Neuronal stem cell (in vitro differentiated cells): Measurements from ENCODE around the gene ZFR.

ENCODE experiments used
- DNase-seq: peaks from one replicate; pipeline ENCODE4 v3.0.0-alpha.2; 2013; ENCODE audit warnings: low spot score
- H2AFZ ChIP-seq: one replicate; pipeline ENCODE4 v1.6.1; 2013; ENCODE audit warnings: mild to moderate bottlenecking, low read length, inconsistent platforms
- H2AK5ac ChIP-seq: 2 replicates; pipeline ENCODE4 v1.6.1; 2013; ENCODE audit warnings: low read depth, mild to moderate bottlenecking, inconsistent platforms, low read length, moderate library complexity, mixed read lengths
- H2BK120ac ChIP-seq: 2 replicates; pipeline ENCODE4 v1.6.1; 2013; ENCODE audit warnings: low read depth, mild to moderate bottlenecking, inconsistent platforms, low read length, moderate library complexity, mixed read lengths
- H2BK12ac ChIP-seq: one replicate; pipeline ENCODE4 v1.6.1; 2013; ENCODE audit warnings: low read length, inconsistent platforms
- H2BK15ac ChIP-seq: 2 replicates; pipeline ENCODE4 v1.6.1; 2013; ENCODE audit warnings: mild to moderate bottlenecking, low read length, inconsistent platforms, mixed read lengths
- H2BK5ac ChIP-seq: one replicate; pipeline ENCODE4 v1.6.1; 2013; ENCODE audit warnings: inconsistent platforms, mild to moderate bottlenecking, low read length, moderate library complexity
- H3K14ac ChIP-seq: one replicate; pipeline ENCODE4 v1.6.1; 2013; ENCODE audit warnings: low read length, inconsistent platforms
- H3K18ac ChIP-seq: 2 replicates; pipeline ENCODE4 v1.6.1; 2013; ENCODE audit warnings: low read length, inconsistent platforms
- H3K23ac ChIP-seq: 2 replicates; pipeline ENCODE4 v1.6.1; 2013; ENCODE audit warnings: low read depth, mild to moderate bottlenecking, mixed read lengths, low read length, inconsistent platforms; ENCODE audit not compliant: poor library complexity
- H3K27ac ChIP-seq: replicated peaks from 3 replicates; pipeline ENCODE4 v1.5.1; 2013; ENCODE audit warnings: low read length, inconsistent platforms
- H3K27me3 ChIP-seq, 3 experiments: 2 replicates each; pipeline ENCODE4 v1.6.1; 2013; ENCODE audit warnings: low read length in 3 of 3, mild to moderate bottlenecking in 2 of 3, inconsistent platforms in 1 of 3, low read depth in 1 of 3, mixed read lengths in 1 of 3, moderate library complexity in 1 of 3; ENCODE audit not compliant: control insufficient read depth in 3 of 3, insufficient read depth in 3 of 3
- H3K36me3 ChIP-seq, 2 donors: replicated peaks in 1 of 2; 2 replicates each; pipeline ENCODE4 v1.6.1; 2013; ENCODE audit warnings: low read length in 2 of 2; ENCODE audit not compliant: control insufficient read depth in 2 of 2, insufficient read depth in 2 of 2
- H3K4ac ChIP-seq: 2 replicates; pipeline ENCODE4 v1.6.1; 2013; ENCODE audit warnings: inconsistent platforms, mild to moderate bottlenecking, low read length, moderate library complexity
- H3K4me1 ChIP-seq, 2 donors: 1 replicate in 1 of 2; 2 replicates in 1 of 2; pipeline ENCODE4 v1.6.1; 2013; ENCODE audit warnings: low read length in 2 of 2, low read depth in 1 of 2; ENCODE audit not compliant: control insufficient read depth in 2 of 2, insufficient read depth in 1 of 2
- H3K4me2 ChIP-seq: one replicate; pipeline ENCODE4 v1.6.1; 2013; ENCODE audit warnings: mild to moderate bottlenecking, low read length, inconsistent platforms; ENCODE audit not compliant: insufficient read depth, poor library complexity, severe bottlenecking
- H3K4me3 ChIP-seq, 2 donors: 2 replicates each; pipeline ENCODE4 v1.5.1; 2013; ENCODE audit warnings: low read length in 2 of 2, mild to moderate bottlenecking in 2 of 2, inconsistent platforms in 1 of 2, moderate library complexity in 1 of 2
- H3K79me1 ChIP-seq: one replicate; pipeline ENCODE4 v1.6.1; 2013; ENCODE audit warnings: low read depth, mild to moderate bottlenecking, inconsistent platforms, low read length, moderate library complexity
- H3K9ac ChIP-seq: one replicate; pipeline ENCODE4 v1.6.1; 2013; ENCODE audit warnings: mild to moderate bottlenecking, low read depth, low read length, inconsistent platforms; ENCODE audit not compliant: poor library complexity
- H3K9me3 ChIP-seq, 2 donors: replicated peaks in 1 of 2; 2 replicates each; pipeline versions ENCODE3 to v1.6.1; 2013; ENCODE audit warnings: low read length in 2 of 2, mild to moderate bottlenecking in 2 of 2, inconsistent platforms in 1 of 2, low read depth in 1 of 2, mixed read lengths in 1 of 2, moderate library complexity in 1 of 2; ENCODE audit not compliant: control insufficient read depth in 2 of 2, insufficient read depth in 1 of 2
- H4K8ac ChIP-seq: one replicate; pipeline ENCODE4 v1.6.1; 2013; ENCODE audit warnings: low read depth, mild to moderate bottlenecking, inconsistent platforms, low read length, moderate library complexity
- H4K91ac ChIP-seq: one replicate; pipeline ENCODE4 v1.6.1; 2013; ENCODE audit warnings: low read length, low read depth, mild to moderate bottlenecking, inconsistent platforms; ENCODE audit not compliant: poor library complexity
- WGBS, 2 donors: extraction: QIAGEN DNeasy Blood & Tissue Kit; methylation state at CpG; one replicate each; pipeline ENCODE4 v1.1.7; 2013; ENCODE audit warnings: missing lambda C conversion rate in 2 of 2, mixed read lengths in 1 of 2; ENCODE audit not compliant: insufficient read length in 2 of 2, insufficient replicate concordance in 1 of 2; ENCODE audit errors: extremely low coverage in 2 of 2; 5-methylcytosine and 5-hydroxymethylcytosine counted together

ZFR gene

GRCh38 chr5:32421075-32421474, 23.5 kb downstream of the ZFR start:
- Histone ChIP-seq H4K8ac (no peak overlapping the region), H2BK5ac (no peak overlapping the region), H2BK15ac (no peak overlapping the region), H2BK12ac (no peak overlapping the region), H3K4me3 (no peak overlapping the region), H3K18ac (no peak overlapping the region), H3K4me2 (no peak overlapping the region), H3K36me3 (peaks cover 6 to 69% of the 10 kb centered on the region in 2 donors), H2AFZ (no peak overlapping the region), H2AK5ac (no peak overlapping the region), H3K4me1 (no peaks in the 10 kb centered on the region), H3K27ac (no peak overlapping the region), H3K14ac (no peak overlapping the region), H3K79me1 (peaks cover 4% of the 10 kb centered on the region), H3K4ac (no peak overlapping the region), H2BK120ac (no peak overlapping the region), H3K9me3 (peaks cover 0 to 8% of the 10 kb centered on the region in 2 donors), H4K91ac (no peak overlapping the region), H3K23ac (no peak overlapping the region), H3K9ac (no peak overlapping the region), H3K27me3 (no peaks in the 10 kb centered on the region)
- no peak for DNase-seq

GRCh38 chr5:32420506-32420905, 24.0 kb downstream of the ZFR start:
- no peak overlapping the region for H4K8ac ChIP-seq
- H3K79me1 ChIP-seq, result peaks cover 4% of the 10 kb centered on the region
- no peak overlapping the region for H3K23ac ChIP-seq
- no peak overlapping the region for H2BK15ac ChIP-seq
- no peak overlapping the region for H3K4me3 ChIP-seq
- peaks cover 0 to 5% of the 10 kb centered on the region in 2 donors for H3K9me3 ChIP-seq
- no peak overlapping the region for H2AK5ac ChIP-seq
- no peak overlapping the region for H2BK120ac ChIP-seq
- H3K9ac ChIP-seq, result no peak overlapping the region
- H3K14ac ChIP-seq, result no peak overlapping the region
- H2BK12ac ChIP-seq, result no peak overlapping the region
- H3K27me3 ChIP-seq, result no peaks in the 10 kb centered on the region
- H3K4me2 ChIP-seq, result no peak overlapping the region
- no peak overlapping the region for H3K18ac ChIP-seq
- H3K4ac ChIP-seq, result no peak overlapping the region
- H4K91ac ChIP-seq, result no peak overlapping the region
- H2BK5ac ChIP-seq, result no peak overlapping the region
- no peaks in the 10 kb centered on the region for H3K4me1 ChIP-seq
- peaks cover 6 to 69% of the 10 kb centered on the region in 2 donors for H3K36me3 ChIP-seq
- no CpG with 5 or more reads among the region's 1 CpG for WGBS, 2 donors
- H2AFZ ChIP-seq, result no peak overlapping the region
- no peak for DNase-seq
- H3K27ac ChIP-seq, result no peak overlapping the region

DNA sequence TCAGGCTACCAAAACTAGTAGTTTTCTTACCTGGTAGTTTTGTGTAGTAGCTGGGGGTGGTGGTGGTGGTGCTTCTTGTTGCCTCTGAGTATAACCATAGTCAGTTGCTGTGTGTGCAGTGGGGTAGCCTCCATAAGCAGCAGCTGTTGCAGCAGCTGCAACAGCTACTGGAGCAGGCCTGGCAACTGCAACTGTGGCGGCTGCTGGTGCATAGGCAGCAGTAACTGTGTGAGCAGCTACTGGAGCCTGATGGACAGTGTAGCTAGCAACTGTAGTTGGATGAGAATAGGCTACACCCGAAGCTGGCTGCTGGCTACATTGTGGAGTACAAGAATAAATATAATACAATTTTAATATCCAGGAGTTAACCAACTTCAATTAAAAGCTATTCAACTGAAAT, 24.7 kb downstream of the ZFR start:
- H3K27ac ChIP-seq, result no peak overlapping the region
- no peak overlapping the region for H2BK120ac ChIP-seq
- no peaks in the 10 kb centered on the region for H3K4me1 ChIP-seq
- H3K4ac ChIP-seq, result no peak overlapping the region
- peaks cover 0 to 5% of the 10 kb centered on the region in 2 donors for H3K9me3 ChIP-seq
- H4K91ac ChIP-seq, result no peak overlapping the region
- H3K9ac ChIP-seq, result peak overlapping the region; percentile 72
- H3K36me3 ChIP-seq, result peaks cover 8 to 75% of the 10 kb centered on the region in 2 donors
- no peak for DNase-seq
- H3K4me2 ChIP-seq, result no peak overlapping the region
- H2AFZ ChIP-seq, result no peak overlapping the region
- no peak overlapping the region for H3K4me3 ChIP-seq
- no peak overlapping the region for H2BK15ac ChIP-seq
- H2BK5ac ChIP-seq, result no peak overlapping the region
- H2BK12ac ChIP-seq, result no peak overlapping the region
- no CpG with 5 or more reads among the region's 2 CpGs for WGBS, 2 donors
- H2AK5ac ChIP-seq, result no peak overlapping the region
- H3K14ac ChIP-seq, result no peak overlapping the region
- no peaks in the 10 kb centered on the region for H3K27me3 ChIP-seq
- peaks cover 4% of the 10 kb centered on the region for H3K79me1 ChIP-seq
- peak overlapping the region; percentile 13 for H3K18ac ChIP-seq
- H3K23ac ChIP-seq, result peak overlapping the region; percentile 86
- no peak overlapping the region for H4K8ac ChIP-seq

DNA sequence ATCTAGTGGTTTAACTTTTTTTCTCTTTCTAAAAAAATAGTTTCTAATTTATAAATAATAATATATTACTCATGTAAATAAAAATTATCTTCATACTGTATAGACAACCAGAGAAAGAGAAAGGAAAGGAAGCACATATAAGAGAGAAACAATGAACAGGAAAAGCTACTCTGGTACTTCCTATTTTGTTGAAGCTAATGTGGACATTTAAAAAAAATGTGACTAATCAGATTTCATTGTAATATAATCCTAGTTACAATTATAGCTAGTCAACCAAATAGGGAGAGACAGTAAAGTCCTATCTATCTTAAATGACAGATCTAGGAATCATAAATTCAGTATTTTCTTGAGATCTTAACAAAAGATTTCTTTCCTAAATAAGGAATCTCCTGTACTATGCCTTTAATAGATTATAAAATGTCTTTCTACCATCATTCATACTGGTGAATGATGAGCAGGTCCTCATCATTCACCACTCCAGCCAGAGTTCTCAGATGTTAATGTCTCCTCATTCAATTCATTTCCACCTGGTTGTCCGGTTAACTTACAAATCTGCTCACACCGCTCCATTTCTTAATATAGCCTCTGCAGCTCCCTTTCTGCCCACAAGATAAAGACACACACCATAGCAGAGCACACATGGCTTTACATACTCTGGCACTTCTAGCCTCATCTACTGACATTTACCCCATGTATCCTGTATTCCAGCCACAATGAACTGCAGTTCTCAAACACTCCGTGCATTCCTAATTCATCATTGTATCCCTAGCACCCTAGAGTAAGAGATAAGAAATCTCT, 30.9 kb downstream of the ZFR start:
- no peak overlapping the region for H3K4ac ChIP-seq
- no peak overlapping the region for H3K18ac ChIP-seq
- no peak overlapping the region for H3K4me2 ChIP-seq
- no peak overlapping the region for H4K91ac ChIP-seq
- WGBS, 2 donors, result no CpG with 5 or more reads among the region's 3 CpGs
- no peaks in the 10 kb centered on the region for H3K4me1 ChIP-seq
- no peaks in the 10 kb centered on the region for H3K9me3 ChIP-seq
- no peak overlapping the region for H2BK120ac ChIP-seq
- H3K23ac ChIP-seq, result no peak overlapping the region
- peaks cover 10 to 93% of the 10 kb centered on the region in 2 donors for H3K36me3 ChIP-seq
- H3K9ac ChIP-seq, result no peak overlapping the region
- no peaks in the 10 kb centered on the region for H3K79me1 ChIP-seq
- no peak overlapping the region for H3K4me3 ChIP-seq
- DNase-seq, result no peak
- H2BK12ac ChIP-seq, result no peak overlapping the region
- no peak overlapping the region for H2AFZ ChIP-seq
- no peak overlapping the region for H2BK15ac ChIP-seq
- no peak overlapping the region for H4K8ac ChIP-seq
- no peak overlapping the region for H3K14ac ChIP-seq
- H3K27ac ChIP-seq, result no peak overlapping the region
- H2BK5ac ChIP-seq, result no peak overlapping the region
- H2AK5ac ChIP-seq, result no peak overlapping the region
- H3K27me3 ChIP-seq, result no peaks in the 10 kb centered on the region
